HL-60 (cell line): ENCODE results near the gene CRBN.

Experiments
- DNase-seq, 2 experiments: peaks; one replicate each; pipeline ENCODE4 v3.0.0-alpha.2; 2010 to 2020; ENCODE audit warnings: low read depth in 1 of 2, low spot score in 1 of 2
- H3K27ac ChIP-seq: fragments of 250-450 bp; sonication (Bioruptor Pico); replicated peaks from 2 replicates; pipeline ENCODE4 v1.5.1; 2020; ENCODE audit warnings: mild to moderate bottlenecking, moderate library complexity
- H3K27me3 ChIP-seq: fragments of 250-450 bp; sonication (Bioruptor Pico); 2 replicates; pipeline ENCODE4 v1.5.1; 2021; ENCODE audit warnings: mild to moderate bottlenecking, moderate library complexity; ENCODE audit not compliant: insufficient read depth, poor library complexity, severe bottlenecking
- H3K4me3 ChIP-seq: replicated peaks from 2 replicates; pipeline ENCODE4 v1.5.1; 2011; ENCODE audit warnings: mild to moderate bottlenecking, control low read depth, low read length; ENCODE audit not compliant: insufficient read depth
- GABPA ChIP-seq: IDR thresholded peaks from 2 replicates; pipeline ENCODE4 v1.6.1; 2012; ENCODE audit warnings: low read depth
- POLR2AphosphoS5 ChIP-seq: IDR thresholded peaks from 2 replicates; pipeline ENCODE4 v1.6.1; 2012; ENCODE audit warnings: low read depth
- SPI1 ChIP-seq: IDR thresholded peaks from 2 replicates; pipeline ENCODE4 v1.6.1; 2012; ENCODE audit warnings: low read depth, mild to moderate bottlenecking, borderline replicate concordance
- TF ChIP-seq, protein P1 (sequence below): IDR thresholded peaks from 2 replicates; pipeline ENCODE4 v1.6.1; 2012; ENCODE audit warnings: low read depth; ENCODE audit not compliant: insufficient replicate concordance
- TF ChIP-seq, protein P2 (sequence below): IDR thresholded peaks from one replicate; pipeline ENCODE4 v1.5.1; 2011; ENCODE audit warnings: low read length, control low read depth, inconsistent platforms; ENCODE audit not compliant: insufficient read depth

The CRBN gene

GRCh38 chr3:3107181-3107580, 72.3 kb downstream of the CRBN start:
- no peak for DNase-seq
- no peak for TF ChIP-seq POLR2AphosphoS5
- TF ChIP-seq, protein P1, sequence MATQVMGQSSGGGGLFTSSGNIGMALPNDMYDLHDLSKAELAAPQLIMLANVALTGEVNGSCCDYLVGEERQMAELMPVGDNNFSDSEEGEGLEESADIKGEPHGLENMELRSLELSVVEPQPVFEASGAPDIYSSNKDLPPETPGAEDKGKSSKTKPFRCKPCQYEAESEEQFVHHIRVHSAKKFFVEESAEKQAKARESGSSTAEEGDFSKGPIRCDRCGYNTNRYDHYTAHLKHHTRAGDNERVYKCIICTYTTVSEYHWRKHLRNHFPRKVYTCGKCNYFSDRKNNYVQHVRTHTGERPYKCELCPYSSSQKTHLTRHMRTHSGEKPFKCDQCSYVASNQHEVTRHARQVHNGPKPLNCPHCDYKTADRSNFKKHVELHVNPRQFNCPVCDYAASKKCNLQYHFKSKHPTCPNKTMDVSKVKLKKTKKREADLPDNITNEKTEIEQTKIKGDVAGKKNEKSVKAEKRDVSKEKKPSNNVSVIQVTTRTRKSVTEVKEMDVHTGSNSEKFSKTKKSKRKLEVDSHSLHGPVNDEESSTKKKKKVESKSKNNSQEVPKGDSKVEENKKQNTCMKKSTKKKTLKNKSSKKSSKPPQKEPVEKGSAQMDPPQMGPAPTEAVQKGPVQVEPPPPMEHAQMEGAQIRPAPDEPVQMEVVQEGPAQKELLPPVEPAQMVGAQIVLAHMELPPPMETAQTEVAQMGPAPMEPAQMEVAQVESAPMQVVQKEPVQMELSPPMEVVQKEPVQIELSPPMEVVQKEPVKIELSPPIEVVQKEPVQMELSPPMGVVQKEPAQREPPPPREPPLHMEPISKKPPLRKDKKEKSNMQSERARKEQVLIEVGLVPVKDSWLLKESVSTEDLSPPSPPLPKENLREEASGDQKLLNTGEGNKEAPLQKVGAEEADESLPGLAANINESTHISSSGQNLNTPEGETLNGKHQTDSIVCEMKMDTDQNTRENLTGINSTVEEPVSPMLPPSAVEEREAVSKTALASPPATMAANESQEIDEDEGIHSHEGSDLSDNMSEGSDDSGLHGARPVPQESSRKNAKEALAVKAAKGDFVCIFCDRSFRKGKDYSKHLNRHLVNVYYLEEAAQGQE = no peak
- no peaks in the 10 kb centered on the region for H3K27me3 ChIP-seq
- no peak overlapping the region for H3K27ac ChIP-seq
- no peak overlapping the region for H3K4me3 ChIP-seq

- no peak for TF ChIP-seq SPI1
- TF ChIP-seq GABPA = no peak
- no peak for TF ChIP-seq POLR2AphosphoS5
- Histone ChIP-seq H3K4me3 (no peak overlapping the region), H3K27me3 (no peaks in the 10 kb centered on the region), H3K27ac (no peak overlapping the region)
- no peak for DNase-seq
These were observed 73.7 kb downstream of the CRBN start for GRCh38 chr3:3105815-3106214.

- TF ChIP-seq, protein P2, sequence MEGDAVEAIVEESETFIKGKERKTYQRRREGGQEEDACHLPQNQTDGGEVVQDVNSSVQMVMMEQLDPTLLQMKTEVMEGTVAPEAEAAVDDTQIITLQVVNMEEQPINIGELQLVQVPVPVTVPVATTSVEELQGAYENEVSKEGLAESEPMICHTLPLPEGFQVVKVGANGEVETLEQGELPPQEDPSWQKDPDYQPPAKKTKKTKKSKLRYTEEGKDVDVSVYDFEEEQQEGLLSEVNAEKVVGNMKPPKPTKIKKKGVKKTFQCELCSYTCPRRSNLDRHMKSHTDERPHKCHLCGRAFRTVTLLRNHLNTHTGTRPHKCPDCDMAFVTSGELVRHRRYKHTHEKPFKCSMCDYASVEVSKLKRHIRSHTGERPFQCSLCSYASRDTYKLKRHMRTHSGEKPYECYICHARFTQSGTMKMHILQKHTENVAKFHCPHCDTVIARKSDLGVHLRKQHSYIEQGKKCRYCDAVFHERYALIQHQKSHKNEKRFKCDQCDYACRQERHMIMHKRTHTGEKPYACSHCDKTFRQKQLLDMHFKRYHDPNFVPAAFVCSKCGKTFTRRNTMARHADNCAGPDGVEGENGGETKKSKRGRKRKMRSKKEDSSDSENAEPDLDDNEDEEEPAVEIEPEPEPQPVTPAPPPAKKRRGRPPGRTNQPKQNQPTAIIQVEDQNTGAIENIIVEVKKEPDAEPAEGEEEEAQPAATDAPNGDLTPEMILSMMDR = no peak
- no peak for TF ChIP-seq SPI1
- TF ChIP-seq POLR2AphosphoS5 = no peak
- TF ChIP-seq, protein P1 = no peak
- no peak for TF ChIP-seq GABPA
- H3K27ac ChIP-seq = no peak overlapping the region
- H3K4me3 ChIP-seq = no peak overlapping the region
- H3K27me3 ChIP-seq = no peaks in the 10 kb centered on the region
- no peak for DNase-seq
These were observed 74.2 kb downstream of the CRBN start for GRCh38 chr3:3105246-3105645.

DNA sequence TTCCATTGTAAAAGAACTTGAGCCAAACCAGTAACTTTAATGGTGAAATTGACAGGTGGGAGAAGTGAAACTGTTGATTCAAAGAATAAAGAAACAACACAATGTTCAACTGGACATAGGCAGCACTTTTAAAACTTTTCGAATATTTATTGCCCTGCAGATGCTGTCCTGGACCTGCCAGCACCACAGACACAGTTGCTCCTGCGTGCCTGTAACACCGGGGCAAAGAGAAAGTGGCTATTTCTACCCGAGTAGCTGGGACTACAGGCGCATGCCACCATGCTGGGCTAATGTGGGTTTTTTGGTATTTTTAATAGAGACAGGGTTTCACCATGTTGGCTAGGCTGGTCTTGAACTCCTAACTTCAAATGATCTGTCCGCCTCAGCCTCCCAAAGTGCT, 76.7 kb downstream of the CRBN start:
- TF ChIP-seq, protein P2 = no peak
- no peak for TF ChIP-seq GABPA
- TF ChIP-seq, protein P1 = no peak
- H3K4me3 ChIP-seq = no peak overlapping the region
- H3K27me3 ChIP-seq = no peaks in the 10 kb centered on the region
- no peak for DNase-seq
- H3K27ac ChIP-seq = no peak overlapping the region
